ENCODE measurements around the gene RGL4. TPM values are rescaled to one million over a fixed set of nuclear protein-coding genes. Genes with fewer than 3 reads are reported as not detected.

RGL4 gene
- total and polyA plus RNA-seq, 2 donors (not counting 1 experiment from before 2014, with no cell fraction given), result 0.81 to 2.7 TPM

DNA sequence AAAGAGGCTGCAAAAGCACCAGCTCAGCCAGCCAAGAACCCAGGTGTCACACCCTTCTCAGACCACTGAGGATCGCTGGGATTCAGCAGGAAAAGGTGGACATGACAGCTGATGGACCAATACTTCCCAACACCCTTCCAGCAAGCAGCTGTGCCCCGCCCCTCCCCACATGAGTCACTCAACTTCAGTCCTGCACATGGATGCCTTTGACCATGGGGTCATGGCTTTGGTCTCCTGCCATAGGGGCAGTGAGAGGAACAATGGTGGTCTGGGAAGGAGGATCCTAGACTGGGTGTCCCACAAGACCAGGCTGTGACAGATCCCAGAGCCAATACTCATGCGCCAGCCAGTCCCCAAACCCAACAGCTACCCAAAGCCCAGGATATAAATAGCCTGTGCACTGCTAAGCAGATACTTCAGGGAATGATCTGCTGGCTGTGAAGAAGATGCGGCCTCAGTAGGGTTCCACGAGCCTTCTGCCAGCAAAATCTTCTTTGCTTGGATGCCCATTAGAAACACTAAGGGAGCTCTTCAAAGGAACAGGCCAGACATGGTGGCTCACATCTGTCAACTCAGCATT is 5.5 kb upstream of the RGL4 start:
- Histone ChIP-seq H3K9me3 (ENCODE audit: control extremely low read depth in 1 of 3, control insufficient read depth in 2 of 3, insufficient read depth in 1 of 3, low read length in 2 of 3) (no peaks in the 10 kb centered on the region), H3K9ac (ENCODE audit: low read length) (no peak overlapping the region), H3K4me3 (ENCODE audit: control extremely low read depth in 1 of 5, extremely low read depth in 1 of 5, insufficient read depth in 1 of 5, low read depth in 2 of 5, low read length in 4 of 5) (no peak overlapping the region), H3K79me2 (ENCODE audit: control insufficient read depth, insufficient read depth, low read length) (no peaks in the 10 kb centered on the region), H3K4me2 (replicated peaks; ENCODE audit: low read depth, low read length, poor library complexity, severe bottlenecking) (no peak overlapping the region), H4K20me1 (ENCODE audit: control insufficient read depth, insufficient read depth, low read length, poor library complexity, severe bottlenecking) (no peaks in the 10 kb centered on the region), H3K27ac (ENCODE audit: low read length in 2 of 2) (no peak overlapping the region), H2AFZ (ENCODE audit: insufficient read depth, low read depth, low read length, poor library complexity, severe bottlenecking) (no peak overlapping the region), H3K36me3 (replicated peaks in 1 of 2; ENCODE audit: control extremely low read depth in 1 of 2, control insufficient read depth in 1 of 2, extremely low read depth in 1 of 2, insufficient read depth in 2 of 2, low read length in 1 of 2) (peaks cover 0 to 9% of the 10 kb centered on the region in 2 experiments), H3K4me1 (ENCODE audit: control insufficient read depth in 2 of 2, insufficient read depth in 2 of 2, low read length in 2 of 2) (no peaks in the 10 kb centered on the region), H3K27me3 (replicated peaks in 1 of 4; ENCODE audit: control extremely low read depth in 1 of 4, control insufficient read depth in 3 of 4, insufficient read depth in 4 of 4, low read length in 3 of 4) (no peaks in the 10 kb centered on the region)
- DNase-seq (no peak), ATAC-seq (ENCODE audit: low read depth) (no peak)
- WGBS (ENCODE audit: insufficient coverage), result 100% methylated on average over 3 of the region's 5 CpGs
- ChIA-PET CTCF (no interaction called here), POLR2A (interaction anchor here (0.6 kb wide), 1 partner anchor 114 kb away, joined by 3 read pairs; no protein-coding TSS in a partner anchor)
- Mint-ChIP-seq H3K9me3 (ENCODE audit: insufficient read depth) (no peaks in the 10 kb centered on the region), H3K27ac (no peak overlapping the region), H3K27me3 (no peaks in the 10 kb centered on the region), H3K4me1 (no peaks in the 10 kb centered on the region), H3K4me3 (no peak overlapping the region)
- TF ChIP-seq CTCF (IDR thresholded peaks at IDR 0.05) (no peak), EZH2 (IDR thresholded peaks at IDR 0.05; ENCODE audit: borderline replicate concordance, insufficient read depth, low read depth, low read length, poor library complexity, severe bottlenecking) (no peak)
- intact Hi-C loops (cut with micrococcal nuclease), result no loop called here

- no peaks in the 10 kb centered on the region for H4K20me1 ChIP-seq (ENCODE audit: control insufficient read depth, insufficient read depth, low read length, poor library complexity, severe bottlenecking)
- no peak overlapping the region for H3K4me3 ChIP-seq (ENCODE audit: control extremely low read depth in 1 of 5, extremely low read depth in 1 of 5, insufficient read depth in 1 of 5, low read depth in 2 of 5, low read length in 4 of 5)
- no peaks in the 10 kb centered on the region for H3K27me3 ChIP-seq (replicated peaks in 1 of 4; ENCODE audit: control extremely low read depth in 1 of 4, control insufficient read depth in 3 of 4, insufficient read depth in 4 of 4, low read length in 3 of 4)
- no peak overlapping the region for H2AFZ ChIP-seq (ENCODE audit: insufficient read depth, low read depth, low read length, poor library complexity, severe bottlenecking)
- no peaks in the 10 kb centered on the region for H3K4me1 ChIP-seq (ENCODE audit: control insufficient read depth in 2 of 2, insufficient read depth in 2 of 2, low read length in 2 of 2)
- H3K36me3 ChIP-seq (replicated peaks in 1 of 2; ENCODE audit: control extremely low read depth in 1 of 2, control insufficient read depth in 1 of 2, extremely low read depth in 1 of 2, insufficient read depth in 2 of 2, low read length in 1 of 2), result peaks cover 0 to 11% of the 10 kb centered on the region in 2 experiments
- H3K9ac ChIP-seq (ENCODE audit: low read length), result no peak overlapping the region
- Mint-ChIP-seq H3K4me1 (no peaks in the 10 kb centered on the region), H3K27ac (no peak overlapping the region), H3K9me3 (ENCODE audit: insufficient read depth) (no peaks in the 10 kb centered on the region), H3K27me3 (no peaks in the 10 kb centered on the region), H3K4me3 (no peak overlapping the region)
- H3K79me2 ChIP-seq (ENCODE audit: control insufficient read depth, insufficient read depth, low read length), result no peaks in the 10 kb centered on the region
- no peak for DNase-seq
- TF ChIP-seq EZH2 (IDR thresholded peaks at IDR 0.05; ENCODE audit: borderline replicate concordance, insufficient read depth, low read depth, low read length, poor library complexity, severe bottlenecking) (no peak), CTCF (IDR thresholded peaks at IDR 0.05) (no peak)
- H3K4me2 ChIP-seq (replicated peaks; ENCODE audit: low read depth, low read length, poor library complexity, severe bottlenecking), result no peak overlapping the region
- ChIA-PET CTCF (no interaction called here), POLR2A (no interaction called here)
- intact Hi-C loops (cut with micrococcal nuclease), result no loop called here
- no peak for ATAC-seq (ENCODE audit: low read depth)
- H3K27ac ChIP-seq (ENCODE audit: low read length in 2 of 2), result no peak overlapping the region
- H3K9me3 ChIP-seq (ENCODE audit: control extremely low read depth in 1 of 3, control insufficient read depth in 2 of 3, insufficient read depth in 1 of 3, low read length in 2 of 3), result no peaks in the 10 kb centered on the region
- WGBS (ENCODE audit: insufficient coverage), result 88% methylated on average over 6 of the region's 7 CpGs
Observed at GRCh38 chr22:23686416-23687024, 4.3 kb upstream of the RGL4 start.

All from B cell (primary cell).